Natural killer cell (primary cell): ENCODE measurements around the gene NGEF. TPM values are rescaled to one million over a fixed set of nuclear protein-coding genes. Genes with fewer than 3 reads are reported as not detected.

ENCODE experiments used
- ATAC-seq, 3 donors: fragments of 150-1000 bp in 2 of 3; fragments of 200-7000 bp in 1 of 3; cut with Tn5 transposase; 1 replicate in 1 of 3; 2 replicates in 2 of 3; pipeline ENCODE4 v1.10.0; 2021; ENCODE audit warnings: mild to moderate bottlenecking in 2 of 3, moderate library complexity in 2 of 3
- DNase-seq, 2 donors: peaks; one replicate each; pipeline versions ENCODE4 v3.0.0 to v3.0.0-alpha.2; 2013 to 2021; ENCODE audit warnings: mixed read lengths in 1 of 2
- H3K27ac ChIP-seq: one replicate; pipeline ENCODE4 v1.5.1; 2013; ENCODE audit warnings: mild to moderate bottlenecking, low read length
- H3K27me3 ChIP-seq: one replicate; pipeline ENCODE4 v1.6.1; 2013; ENCODE audit warnings: low read length; ENCODE audit not compliant: control insufficient read depth, insufficient read depth
- H3K36me3 ChIP-seq: one replicate; pipeline ENCODE4 v1.6.1; 2013; ENCODE audit warnings: low read length; ENCODE audit not compliant: control insufficient read depth, insufficient read depth
- H3K4me1 ChIP-seq: one replicate; pipeline ENCODE4 v1.6.1; 2013; ENCODE audit warnings: low read length; ENCODE audit not compliant: control insufficient read depth, insufficient read depth
- H3K4me3 ChIP-seq: one replicate; pipeline ENCODE4 v1.5.1; 2013; ENCODE audit warnings: low read length
- H3K9me3 ChIP-seq: one replicate; pipeline ENCODE4 v1.6.1; 2013; ENCODE audit warnings: low read length; ENCODE audit not compliant: control insufficient read depth, insufficient read depth
- H3K27ac Mint-ChIP-seq, 2 donors: one replicate each; pipeline ENCODE4 v1.8.0; 2022; ENCODE audit warnings: mild to moderate bottlenecking in 2 of 2, mixed read lengths in 2 of 2, moderate library complexity in 1 of 2
- H3K27me3 Mint-ChIP-seq, 2 donors: one replicate each; pipeline ENCODE4 v1.8.0; 2022; ENCODE audit warnings: low read depth in 2 of 2, mixed read lengths in 2 of 2
- H3K36me3 Mint-ChIP-seq: one replicate; pipeline ENCODE4 v1.8.0; 2022; ENCODE audit warnings: mixed read lengths
- H3K4me1 Mint-ChIP-seq, 2 donors: one replicate each; pipeline ENCODE4 v1.8.0; 2022; ENCODE audit warnings: mixed read lengths in 2 of 2
- H3K4me3 Mint-ChIP-seq: one replicate; pipeline ENCODE4 v1.8.0; 2022; ENCODE audit warnings: mild to moderate bottlenecking, moderate library complexity, mixed read lengths
- H3K9me3 Mint-ChIP-seq, 2 donors: one replicate each; pipeline ENCODE4 v1.8.0; 2022; ENCODE audit warnings: mixed read lengths in 2 of 2
- CTCF ChIP-seq: fragments of 200-600 bp; IDR thresholded peaks from one replicate; pipeline ENCODE4 v1.8.0; 2022; ENCODE audit warnings: antibody characterized with exemption
- WGBS: methylation state at CpG from one replicate; pipeline ENCODE4 v1.1.7; 2013; ENCODE audit warnings: missing lambda C conversion rate; ENCODE audit not compliant: insufficient coverage; 5-methylcytosine and 5-hydroxymethylcytosine counted together
- intact Hi-C: fragments of 100-400 bp; cut with micrococcal nuclease; formaldehyde crosslinking; loops from one replicate; pipeline ENCODE4 v1.14.2; 2022
- total RNA-seq, 4 donors: library from RNA; stranded (reverse); fragments of 120-200 nt in 1 of 4; gene quantifications; one replicate each; pipeline versions ENCODE4 v1.2.3 to v1.2.4, GENCODE V29; 2013 to 2022

NGEF gene
- total RNA-seq, 3 donors from 2014 or later (not counting 1 experiment from before 2014, with no cell fraction given): not detected

GRCh38 chr2:232875256-232876121, 137.6 kb downstream of the NGEF start:
- peak in 1 of 3 donors; percentile 12 for ATAC-seq
- H3K36me3 Mint-ChIP-seq: no peaks in the 10 kb centered on the region
- Histone ChIP-seq H3K9me3 (no peaks in the 10 kb centered on the region), H3K27me3 (peaks cover 12% of the 10 kb centered on the region), H3K36me3 (no peaks in the 10 kb centered on the region), H3K27ac (no peak overlapping the region), H3K4me1 (peaks cover 10% of the 10 kb centered on the region), H3K4me3 (no peak overlapping the region)
- no peak overlapping the region for H3K27ac Mint-ChIP-seq
- H3K9me3 Mint-ChIP-seq: no peaks in the 10 kb centered on the region
- peak overlapping the region; percentile 72 for H3K4me3 Mint-ChIP-seq
- H3K27me3 Mint-ChIP-seq: peaks cover 8 to 10% of the 10 kb centered on the region in 2 donors
- H3K4me1 Mint-ChIP-seq: peaks cover 0 to 5% of the 10 kb centered on the region in 2 donors
- intact Hi-C loops: no loop called here
- no peak for TF ChIP-seq CTCF
- WGBS: 23% methylated on average over 33 of the region's 37 CpGs
- DNase-seq: no peak

GRCh38 chr2:232874677-232875223, 138.3 kb downstream of the NGEF start:
- Mint-ChIP-seq H3K36me3 (no peaks in the 10 kb centered on the region), H3K27me3 (peaks cover 8 to 10% of the 10 kb centered on the region in 2 donors), H3K4me1 (peaks cover 0 to 5% of the 10 kb centered on the region in 2 donors), H3K9me3 (no peaks in the 10 kb centered on the region), H3K27ac (no peak overlapping the region), H3K4me3 (peak overlapping the region; percentile 72)
- no peak for ATAC-seq
- Histone ChIP-seq H3K27me3 (peaks cover 12% of the 10 kb centered on the region), H3K27ac (no peak overlapping the region), H3K36me3 (no peaks in the 10 kb centered on the region), H3K9me3 (no peaks in the 10 kb centered on the region), H3K4me3 (no peak overlapping the region), H3K4me1 (peaks cover 10% of the 10 kb centered on the region)
- intact Hi-C loops: no loop called here
- 94% methylated on average over 16 of the region's 16 CpGs for WGBS
- DNase-seq: no peak
- TF ChIP-seq CTCF: no peak

- TF ChIP-seq CTCF: no peak
- Mint-ChIP-seq H3K9me3 (no peaks in the 10 kb centered on the region), H3K36me3 (no peaks in the 10 kb centered on the region), H3K4me3 (no peak overlapping the region), H3K27me3 (peaks cover 8 to 10% of the 10 kb centered on the region in 2 donors), H3K4me1 (peaks cover 0 to 9% of the 10 kb centered on the region in 2 donors), H3K27ac (no peak overlapping the region)
- WGBS: 83% methylated on average over 6 of the region's 6 CpGs
- ATAC-seq (no peak), DNase-seq (no peak)
- H3K27me3 ChIP-seq: peaks cover 12% of the 10 kb centered on the region
- no peaks in the 10 kb centered on the region for H3K9me3 ChIP-seq
- intact Hi-C loops: no loop called here
- no peaks in the 10 kb centered on the region for H3K36me3 ChIP-seq
- H3K27ac ChIP-seq: no peak overlapping the region
- peaks cover 10% of the 10 kb centered on the region for H3K4me1 ChIP-seq
- H3K4me3 ChIP-seq: no peak overlapping the region
These were observed 139.0 kb downstream of the NGEF start for GRCh38 chr2:232873909-232874641.
